GM12878 (cell line): ENCODE measurements around the gene FNDC3B.

ENCODE experiments used
- CTCF ChIP-seq, 3 experiments: IDR thresholded peaks in 2 of 3; conservative IDR thresholded peaks in 1 of 3; 2 replicates each; pipeline ENCODE4 v1.5.1; 2011; ENCODE audit warnings: low read depth in 3 of 3, low read length in 3 of 3, mild to moderate bottlenecking in 3 of 3, control low read depth in 2 of 3, moderate library complexity in 2 of 3, inconsistent platforms in 1 of 3, mixed read lengths in 1 of 3; ENCODE audit not compliant: control insufficient read depth in 2 of 3, insufficient read depth in 1 of 3; ENCODE audit errors: extremely low read depth in 1 of 3
- RCOR1 ChIP-seq: conservative IDR thresholded peaks from 2 replicates; pipeline ENCODE4 v1.6.1; 2012; ENCODE audit warnings: low read depth, low read length, improper control_type of control experiment
- YY1 ChIP-seq: IDR thresholded peaks from 2 replicates; pipeline ENCODE4 v1.6.1; 2011; ENCODE audit warnings: low read depth, mild to moderate bottlenecking, low read length

- no peak for TF ChIP-seq CTCF (IDR thresholded peaks at IDR 0.05 in 2 of 3, conservative IDR thresholded peaks at IDR 0.05 in 1 of 3; ENCODE audit: control insufficient read depth in 2 of 3, extremely low read depth in 1 of 3, insufficient read depth in 1 of 3, low read depth in 3 of 3, low read length in 3 of 3)
- TF ChIP-seq YY1: no peak
- no peak for TF ChIP-seq RCOR1
Observed at GRCh38 chr3:172115059-172115458, 75.7 kb downstream of the FNDC3B start.
